ENCODE results near the gene ZNF385C. TPM values are rescaled to one million over a fixed set of nuclear protein-coding genes. Genes with fewer than 3 reads are reported as not detected.

The ZNF385C gene
- total RNA-seq, 6 experiments from 2014 or later = 0.11 to 1.2 (median 0.11) TPM; not detected in 3

DNA sequence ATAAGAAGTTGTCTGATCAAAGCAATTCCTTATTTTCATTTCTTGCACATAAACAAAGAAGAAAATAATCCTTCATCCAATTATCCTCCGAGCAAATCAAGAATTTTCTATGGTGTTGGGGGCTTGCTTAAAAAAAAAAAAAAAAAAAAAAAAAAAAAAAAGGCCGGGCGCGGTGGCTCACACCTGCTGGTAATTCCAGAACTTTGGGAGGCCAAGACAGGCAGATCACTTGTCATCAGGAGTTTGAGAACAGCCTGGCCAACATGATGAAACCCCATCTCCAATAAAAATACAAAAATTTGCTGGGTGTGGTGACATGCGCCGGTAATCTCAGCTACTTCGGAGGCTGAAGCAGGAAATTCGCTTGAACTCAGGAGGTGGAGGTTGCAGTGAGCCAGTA, 112.4 kb downstream of the ZNF385C start:
- TF ChIP-seq CTCF (IDR thresholded peaks at IDR 0.05) (no peak), POLR2A (IDR thresholded peaks at IDR 0.05) (no peak)
- 88% methylated on average over 2 of the region's 8 CpGs for WGBS (ENCODE audit: insufficient coverage, low coverage, low lambda C conversion rate, missing lambda C conversion rate)
- Histone ChIP-seq H3K4me1 (peaks cover 0 to 24% (median 14%) of the 10 kb centered on the region in 4 donors), H3K4me3 (no peak overlapping the region), H3K27ac (no peak overlapping the region), H3K27me3 (no peaks in the 10 kb centered on the region), H3K9me3 (no peaks in the 10 kb centered on the region), H3K36me3 (peaks cover 0 to 66% (median 28%) of the 10 kb centered on the region in 4 donors)
- intact Hi-C loops (cut with DNase I) = no loop called here
- ATAC-seq = no peak
- no peak for DNase-seq

DNA sequence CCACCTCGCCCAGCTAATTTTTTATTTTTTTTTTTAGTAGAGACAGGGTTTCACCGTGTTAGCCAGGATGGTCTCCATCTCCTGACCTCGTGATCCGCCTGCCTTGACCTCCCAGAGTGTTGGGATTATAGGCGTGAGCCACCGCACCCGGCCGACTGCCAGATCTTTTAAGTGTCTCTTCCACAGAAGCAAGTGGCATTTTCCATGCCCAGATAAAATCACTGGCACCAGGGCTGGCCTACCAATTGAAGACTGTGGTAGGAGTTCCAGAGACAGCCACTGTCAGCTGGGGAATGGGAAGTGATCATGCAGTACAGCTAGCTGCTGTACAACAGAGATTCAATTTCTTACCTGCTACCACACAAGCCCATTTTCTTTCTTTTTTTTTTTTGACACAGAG, 113.8 kb downstream of the ZNF385C start:
- no peak for ATAC-seq

DNA sequence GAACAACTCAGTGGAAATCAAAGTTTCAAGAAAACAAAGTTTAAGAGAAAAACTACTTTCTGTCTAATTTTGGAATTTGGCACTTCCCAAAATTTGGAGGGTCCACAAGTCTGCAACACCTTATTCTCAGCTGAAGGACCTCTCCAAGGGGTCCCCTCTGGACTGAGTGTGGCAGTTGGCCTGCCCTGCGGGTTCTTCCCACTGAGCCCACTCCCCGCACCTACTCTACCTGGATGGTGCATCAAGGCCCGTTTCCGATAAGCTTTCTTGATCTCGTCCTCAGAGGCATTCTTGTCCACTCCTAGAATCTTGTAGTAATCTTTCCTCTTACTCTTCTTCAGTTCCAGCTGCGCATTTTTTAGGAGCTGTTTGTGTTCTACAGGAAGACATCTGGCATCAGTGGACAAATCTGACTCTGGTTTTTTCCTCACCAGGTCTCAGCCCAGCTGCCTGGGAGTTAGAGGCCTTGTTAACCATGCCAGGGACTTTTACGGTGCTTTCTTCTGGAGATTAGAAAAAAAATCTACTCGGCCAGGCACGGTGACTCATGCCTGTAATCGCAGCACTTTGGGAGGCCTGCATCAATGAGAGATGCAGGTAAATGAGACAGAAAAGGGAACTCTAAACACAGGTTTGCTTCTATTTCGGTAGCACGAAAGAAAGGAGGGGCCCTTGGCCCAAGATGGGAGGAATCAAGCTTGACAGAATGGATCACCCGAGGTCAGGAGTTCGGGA, 116.1 kb downstream of the ZNF385C start:
- no peak overlapping the region for H3K4me3 ChIP-seq
- intact Hi-C loops (cut with DNase I) = no loop called here
- TF ChIP-seq POLR2A (IDR thresholded peaks at IDR 0.05) (no peak), CTCF (IDR thresholded peaks at IDR 0.05) (no peak)
- DNase-seq (no peak), ATAC-seq (no peak)
- peaks cover 0 to under 1% (median 0%) of the 10 kb centered on the region in 4 donors for H3K4me1 ChIP-seq
- 87% methylated on average over 10 of the region's 14 CpGs for WGBS (ENCODE audit: insufficient coverage, low coverage, low lambda C conversion rate, missing lambda C conversion rate)
- no peak overlapping the region for H3K27ac ChIP-seq
- H3K9me3 ChIP-seq = no peaks in the 10 kb centered on the region
- H3K36me3 ChIP-seq = peaks cover 6 to 72% (median 20%) of the 10 kb centered on the region in 4 donors
- H3K27me3 ChIP-seq = no peaks in the 10 kb centered on the region

More for the DNA sequence above, 113.8 kb downstream of the ZNF385C start:
- WGBS (ENCODE audit: insufficient coverage, low coverage, low lambda C conversion rate, missing lambda C conversion rate) = 93% methylated on average over 2 of the region's 8 CpGs
- Histone ChIP-seq H3K36me3 (peaks cover 0 to 73% (median 30%) of the 10 kb centered on the region in 4 donors), H3K9me3 (no peaks in the 10 kb centered on the region), H3K4me3 (no peak overlapping the region), H3K4me1 (peaks cover 0 to 10% (median 3%) of the 10 kb centered on the region in 4 donors), H3K27me3 (no peaks in the 10 kb centered on the region), H3K27ac (no peak overlapping the region)
- TF ChIP-seq POLR2A (IDR thresholded peaks at IDR 0.05) = no peak
- no peak for TF ChIP-seq CTCF (IDR thresholded peaks at IDR 0.05)
- DNase-seq = no peak
- intact Hi-C loops (cut with DNase I) = no loop called here

GRCh38 chr17:41977991-41978390, 120.3 kb downstream of the ZNF385C start:
- TF ChIP-seq POLR2A (IDR thresholded peaks at IDR 0.05) = no peak
- no peak for TF ChIP-seq CTCF (IDR thresholded peaks at IDR 0.05)
- DNase-seq (no peak), ATAC-seq (no peak)
- Histone ChIP-seq H3K27me3 (no peaks in the 10 kb centered on the region), H3K4me3 (no peak overlapping the region), H3K9me3 (no peaks in the 10 kb centered on the region), H3K36me3 (peaks cover 6 to 82% (median 19%) of the 10 kb centered on the region in 4 donors), H3K4me1 (peaks cover 0 to 23% (median 11%) of the 10 kb centered on the region in 4 donors), H3K27ac (no peak overlapping the region)
- intact Hi-C loops (cut with DNase I) = no loop called here
- WGBS (ENCODE audit: insufficient coverage, low coverage, low lambda C conversion rate, missing lambda C conversion rate) = 79% methylated on average over 3 of the region's 4 CpGs
